Measurements from ENCODE around the gene MORN1.

Gene MORN1

GRCh38 chr1:2324553-2325366 lies 66.6 kb downstream of the MORN1 start:
- in situ Hi-C loops (cut with MboI; ENCODE audit: low sequenced_read_pairs), result no loop called here

- in situ Hi-C loops (cut with MboI; ENCODE audit: low sequenced_read_pairs), result no loop called here
These were observed 67.8 kb downstream of the MORN1 start for GRCh38 chr1:2323451-2323974.

- in situ Hi-C loops (cut with MboI; ENCODE audit: low sequenced_read_pairs), result no loop called here
These were observed 68.7 kb downstream of the MORN1 start for GRCh38 chr1:2322581-2323211.

GRCh38 chr1:2322065-2322571 lies 69.2 kb downstream of the MORN1 start:
- in situ Hi-C loops (cut with MboI; ENCODE audit: low sequenced_read_pairs), result no loop called here

- in situ Hi-C loops (cut with MboI; ENCODE audit: low sequenced_read_pairs), result no loop called here
These were observed 70.3 kb downstream of the MORN1 start for GRCh38 chr1:2320760-2321667.

GRCh38 chr1:2320006-2320405 lies 71.3 kb downstream of the MORN1 start:
- in situ Hi-C loops (cut with MboI; ENCODE audit: low sequenced_read_pairs), result no loop called here

- in situ Hi-C loops (cut with MboI; ENCODE audit: low sequenced_read_pairs), result no loop called here
These were observed 72.1 kb downstream of the MORN1 start for GRCh38 chr1:2319291-2319690.

- in situ Hi-C loops (cut with MboI; ENCODE audit: low sequenced_read_pairs), result no loop called here
These were observed 72.8 kb downstream of the MORN1 start for GRCh38 chr1:2318314-2319278.

- in situ Hi-C loops (cut with MboI; ENCODE audit: low sequenced_read_pairs), result no loop called here
These were observed 73.9 kb downstream of the MORN1 start for GRCh38 chr1:2317230-2318065.

GRCh38 chr1:2316451-2316961 lies 74.8 kb downstream of the MORN1 start:
- in situ Hi-C loops (cut with MboI; ENCODE audit: low sequenced_read_pairs), result no loop called here

- in situ Hi-C loops (cut with MboI; ENCODE audit: low sequenced_read_pairs), result no loop called here
These were observed 75.5 kb downstream of the MORN1 start for GRCh38 chr1:2315674-2316450.

- in situ Hi-C loops (cut with MboI; ENCODE audit: low sequenced_read_pairs), result no loop called here
These were observed 76.3 kb downstream of the MORN1 start for GRCh38 chr1:2314803-2315673.

GRCh38 chr1:2314273-2314802 lies 77.0 kb downstream of the MORN1 start:
- in situ Hi-C loops (cut with MboI; ENCODE audit: low sequenced_read_pairs), result no loop called here

GRCh38 chr1:2313651-2314261 lies 77.6 kb downstream of the MORN1 start:
- in situ Hi-C loops (cut with MboI; ENCODE audit: low sequenced_read_pairs), result no loop called here

GRCh38 chr1:2312515-2313301 lies 78.6 kb downstream of the MORN1 start:
- in situ Hi-C loops (cut with MboI; ENCODE audit: low sequenced_read_pairs), result no loop called here

- in situ Hi-C loops (cut with MboI; ENCODE audit: low sequenced_read_pairs), result no loop called here
These were observed 79.2 kb downstream of the MORN1 start for GRCh38 chr1:2312160-2312514.
